Right lobe of liver (tissue), 4 donors: ENCODE results near the gene DCBLD2.

Experiments used
- CTCF ChIP-seq, 4 donors: fragments of 200-600 bp in 3 of 4; fragments of 450-650 bp in 1 of 4; IDR thresholded peaks; one replicate each; pipeline versions ENCODE4 v1.5.1 to v1.8.0; 2016 to 2022; ENCODE audit warnings: antibody characterized with exemption in 4 of 4, mild to moderate bottlenecking in 2 of 4
- POLR2A ChIP-seq: fragments of 450-650 bp; IDR thresholded peaks from one replicate; pipeline ENCODE4 v1.6.1; 2017; ENCODE audit warnings: antibody characterized with exemption, mild to moderate bottlenecking
- donor health status: DM: no; HTN: no; CAD: no.
- donor health status: DM: no; HTN: no; CAD: no.
- donor health status: DM: no; HTN: yes; CAD: no.

GRCh38 chr3:98855806-98856400 is 45.6 kb downstream of the DCBLD2 start:
- TF ChIP-seq CTCF (IDR thresholded peaks at IDR 0.05) (no peak), POLR2A (no peak)
